ENCODE results near the gene VGLL4. TPM values are rescaled to one million over a fixed set of nuclear protein-coding genes. Genes with fewer than 3 reads are reported as not detected.

VGLL4 gene
- total RNA-seq, 6 donors from 2014 or later: 46.5 to 93.6 (median 60.1) TPM

GRCh38 chr3:11560746-11561145 is 83.0 kb downstream of the VGLL4 start:
- H3K4me3 ChIP-seq: no peak overlapping the region
- peak overlapping the region in 3 of 4 donors; percentile 35 to 53 (median 45) for H3K27ac ChIP-seq
- TF ChIP-seq POLR2AphosphoS5 (IDR thresholded peaks at IDR 0.05) (no peak), CTCF (IDR thresholded peaks at IDR 0.05) (no peak), POLR2A (IDR thresholded peaks at IDR 0.05) (no peak), EP300 (IDR thresholded peaks at IDR 0.05) (no peak)
- no peaks in the 10 kb centered on the region for H3K27me3 ChIP-seq
- ATAC-seq (ENCODE audit: low FRiP score in 2 of 2): no peak
- peaks cover 0 to 68% (median 37%) of the 10 kb centered on the region in 4 donors for H3K36me3 ChIP-seq
- no peak for DNase-seq
- WGBS, 2 donors: 88 to 92% methylated on average over 12 of the region's 12 CpGs
- H3K9me3 ChIP-seq: no peaks in the 10 kb centered on the region
- peaks cover 17 to 45% (median 25%) of the 10 kb centered on the region in 4 donors for H3K4me1 ChIP-seq

- ATAC-seq (ENCODE audit: low FRiP score in 2 of 2) (no peak), DNase-seq (no peak)
- 65 to 68% methylated on average over 15 of the region's 15 CpGs for WGBS, 2 donors
- H3K36me3 ChIP-seq: peaks cover 0 to 69% (median 39%) of the 10 kb centered on the region in 4 donors
- peak overlapping the region; percentile 24 to 45 (median 37) for H3K27ac ChIP-seq
- no peaks in the 10 kb centered on the region for H3K9me3 ChIP-seq
- H3K27me3 ChIP-seq: no peaks in the 10 kb centered on the region
- TF ChIP-seq POLR2A (IDR thresholded peaks at IDR 0.05) (no peak), POLR2AphosphoS5 (IDR thresholded peaks at IDR 0.05) (no peak), CTCF (IDR thresholded peaks at IDR 0.05) (no peak), EP300 (IDR thresholded peaks at IDR 0.05) (no peak)
- peaks cover 23 to 52% (median 28%) of the 10 kb centered on the region in 4 donors for H3K4me1 ChIP-seq
- H3K4me3 ChIP-seq: no peak overlapping the region
Observed at GRCh38 chr3:11559816-11560633, 83.7 kb downstream of the VGLL4 start.

GRCh38 chr3:11558918-11559815 is 84.5 kb downstream of the VGLL4 start:
- Histone ChIP-seq H3K4me3 (no peak overlapping the region), H3K4me1 (peaks cover 26 to 60% (median 33%) of the 10 kb centered on the region in 4 donors), H3K9me3 (no peaks in the 10 kb centered on the region), H3K27me3 (no peaks in the 10 kb centered on the region), H3K36me3 (peaks cover 0 to 65% (median 37%) of the 10 kb centered on the region in 4 donors), H3K27ac (peak overlapping the region; percentile 24 to 45 (median 37))
- 84 to 86% methylated on average over 30 to 37 of the region's 37 CpGs for WGBS, 2 donors
- ATAC-seq (ENCODE audit: low FRiP score in 2 of 2): no peak
- DNase-seq: peak in 1 of 2 donors; percentile 78
- TF ChIP-seq POLR2AphosphoS5 (IDR thresholded peaks at IDR 0.05): no peak
- no peak for TF ChIP-seq EP300 (IDR thresholded peaks at IDR 0.05)
- no peak for TF ChIP-seq CTCF (IDR thresholded peaks at IDR 0.05)
- TF ChIP-seq POLR2A (IDR thresholded peaks at IDR 0.05): no peak

- Histone ChIP-seq H3K9me3 (no peaks in the 10 kb centered on the region), H3K4me1 (peaks cover 33 to 67% (median 40%) of the 10 kb centered on the region in 4 donors), H3K27ac (no peak overlapping the region), H3K27me3 (no peaks in the 10 kb centered on the region), H3K36me3 (peaks cover 0 to 59% (median 36%) of the 10 kb centered on the region in 4 donors), H3K4me3 (no peak overlapping the region)
- DNase-seq (peak in 1 of 2 donors; percentile 50), ATAC-seq (ENCODE audit: low FRiP score in 2 of 2) (no peak)
- 89 to 90% methylated on average over 12 to 16 of the region's 17 CpGs for WGBS, 2 donors
- TF ChIP-seq POLR2A (IDR thresholded peaks at IDR 0.05) (no peak), POLR2AphosphoS5 (IDR thresholded peaks at IDR 0.05) (no peak), EP300 (IDR thresholded peaks at IDR 0.05) (no peak), CTCF (IDR thresholded peaks at IDR 0.05) (no peak)
Observed at GRCh38 chr3:11558411-11558903, 85.3 kb downstream of the VGLL4 start.
